ENCODE measurements around the gene PROCA1.
"Not testable (repeated sequence)": the region's sequence is repeated elsewhere in the genome, so short reads cannot be mapped to it uniquely, and the experiment has no call there.

- TF ChIP-seq POLR2AphosphoS5, POLR2A, CTCF (IDR thresholded peaks at IDR 0.05): not testable (repeated sequence)
These were observed 12.3 kb upstream of the PROCA1 start for GRCh38 chr17:28723836-28724499.

All from suprapubic skin (tissue), 4 donors.